ENCODE measurements around the gene MAPK11.

The MAPK11 gene

DNA sequence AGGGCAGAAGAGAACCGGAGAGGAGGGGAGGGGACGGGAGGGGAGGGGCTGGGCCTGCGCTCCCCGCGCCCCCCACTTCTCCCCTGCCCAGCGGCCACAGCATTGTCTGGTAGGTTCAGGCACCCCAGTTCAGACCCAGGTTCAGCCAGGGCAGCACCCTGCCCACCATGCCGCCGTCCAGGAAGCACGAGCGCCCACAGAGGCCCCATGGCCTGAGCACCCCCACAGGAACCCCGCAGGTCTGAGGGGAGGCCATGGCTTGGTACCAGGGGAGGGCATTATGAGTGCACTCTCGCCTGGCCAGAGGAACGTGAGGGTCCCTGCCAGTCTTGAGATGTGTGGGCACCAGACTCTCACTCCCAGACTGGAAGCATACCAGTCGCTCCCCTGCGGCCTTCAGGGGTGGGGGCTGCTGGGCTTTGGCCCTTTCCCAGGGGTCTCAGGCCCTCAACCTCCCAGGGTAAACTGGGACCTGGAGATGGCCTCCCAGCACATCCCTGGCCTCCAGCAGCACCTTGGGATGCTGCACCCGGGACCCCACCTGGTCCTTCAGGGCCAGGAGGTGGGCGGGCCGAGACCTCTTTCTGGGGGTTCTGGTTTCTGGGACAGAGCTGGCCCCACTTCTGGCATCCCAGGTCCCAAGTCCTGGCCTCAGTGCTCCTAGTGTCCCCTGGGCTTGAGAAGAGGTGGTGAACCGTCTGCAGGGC lies 37.9 kb upstream of the MAPK11 start:
- no peak for DNase-seq

DNA sequence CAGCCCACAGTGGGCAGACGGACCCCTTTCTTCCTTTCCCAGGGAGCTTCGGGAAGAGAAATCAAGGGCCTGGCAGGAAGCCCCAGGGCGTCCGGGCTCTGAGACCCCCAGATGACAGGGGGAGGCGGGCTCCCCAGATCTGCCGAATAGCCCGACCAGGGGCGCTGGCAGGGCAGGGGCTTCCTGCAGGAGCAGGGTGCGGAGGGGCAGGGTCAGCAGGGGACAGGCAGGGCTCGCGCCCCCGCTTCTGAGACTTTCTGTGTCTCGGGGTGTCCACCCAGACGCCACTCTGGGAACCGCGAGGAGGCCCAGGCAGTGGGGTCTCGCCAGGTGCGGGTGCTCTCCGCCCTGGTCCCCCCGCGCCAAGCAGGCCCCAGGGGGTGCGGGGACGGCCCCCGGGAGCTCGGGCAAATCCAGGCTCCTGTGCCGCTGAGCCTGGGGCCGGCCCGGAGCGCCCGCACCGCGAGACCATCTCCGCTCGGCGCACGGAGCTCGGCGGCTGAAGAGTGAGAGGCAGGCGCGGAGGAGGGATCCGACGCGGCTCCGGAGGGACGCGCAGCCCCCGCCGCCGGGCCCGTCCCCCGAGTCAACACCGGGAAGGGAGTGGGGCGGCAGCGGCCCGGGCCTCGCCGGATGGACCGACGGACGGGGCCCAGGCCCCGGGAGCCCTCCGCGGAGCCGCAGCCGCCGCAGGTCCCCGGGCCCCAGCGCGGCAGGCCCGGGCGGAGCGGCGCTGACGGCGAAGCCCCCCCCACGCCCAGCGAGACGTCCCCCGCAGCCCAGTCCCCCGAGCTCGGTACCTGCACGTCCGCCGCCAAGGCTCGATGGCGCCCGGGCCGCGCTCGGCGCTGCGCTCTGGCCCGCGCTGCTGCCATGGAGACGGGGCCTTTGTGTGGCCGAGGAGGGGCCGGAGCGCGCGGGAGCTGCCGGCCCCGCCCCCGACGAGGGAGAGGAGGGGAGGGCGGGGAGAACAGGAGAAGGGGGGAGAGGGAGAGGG lies 36.9 kb upstream of the MAPK11 start, which contains the start of gene PLXNB2:
Gene PLXNB2 (minus strand): TSS at position 894 of the 997 bp plus-strand sequence. CDS start 17,062 bp downstream, outside the sequence.
- peak; percentile 11 to 53 for DNase-seq

DNA sequence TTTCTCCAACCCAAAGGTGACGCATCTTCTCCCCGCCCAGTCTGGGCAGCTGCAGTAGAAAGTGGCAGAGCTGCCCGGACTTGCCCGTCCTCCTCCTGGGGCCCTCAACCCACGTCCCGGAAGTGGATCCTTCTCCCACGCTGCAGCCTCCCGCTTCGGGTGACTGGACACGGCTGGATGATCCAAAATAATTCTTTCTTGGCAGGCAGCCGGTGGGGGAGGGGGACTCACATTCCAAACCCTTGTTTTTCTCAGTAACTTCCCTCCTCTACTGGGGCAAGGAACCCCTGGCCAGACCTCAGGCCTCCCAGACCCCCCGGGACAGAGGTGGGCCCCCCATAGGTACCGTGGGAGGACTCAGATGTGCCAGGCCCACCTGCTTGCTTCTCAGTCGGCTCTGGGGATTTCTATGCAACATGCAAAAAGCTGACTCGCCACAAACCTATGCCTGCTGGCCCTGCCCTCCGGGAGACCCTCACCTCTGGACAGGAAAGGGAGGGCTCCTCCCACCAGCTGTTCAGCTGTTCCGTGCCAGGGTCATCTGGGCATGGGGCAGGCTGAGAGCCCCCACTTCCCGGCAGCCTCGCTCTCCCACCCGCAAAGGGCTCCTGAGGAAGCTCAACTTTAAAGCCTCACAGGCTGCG lies 35.9 kb upstream of the MAPK11 start:
- DNase-seq = peak; percentile 27 to 72

DNA sequence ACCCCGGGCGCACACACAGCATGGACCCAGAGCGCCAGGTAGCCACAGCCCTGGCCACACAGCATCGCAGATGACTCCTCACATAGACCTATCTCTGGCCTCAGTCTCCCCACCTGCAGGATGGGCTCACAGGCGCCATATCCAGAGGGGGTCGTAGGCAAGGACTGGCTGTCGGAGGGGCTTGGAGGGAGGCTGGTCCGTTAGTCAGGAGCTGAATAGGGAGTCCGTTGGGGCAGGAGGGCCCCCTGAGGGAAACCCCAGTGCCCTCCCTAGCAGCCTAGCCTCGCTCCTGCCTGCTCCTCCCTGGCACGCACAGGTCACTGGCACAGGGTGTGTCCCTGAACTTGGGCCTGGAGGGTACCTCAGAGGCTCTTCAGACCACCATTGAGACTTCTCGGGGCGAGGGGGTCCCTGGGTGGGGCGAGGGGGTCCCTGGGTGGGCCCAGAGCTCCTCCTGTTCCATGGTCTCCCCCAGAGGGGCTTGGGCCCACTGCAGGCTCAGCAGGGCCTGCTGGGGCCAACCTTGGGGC lies 35.3 kb upstream of the MAPK11 start:
- no peak for DNase-seq

DNA sequence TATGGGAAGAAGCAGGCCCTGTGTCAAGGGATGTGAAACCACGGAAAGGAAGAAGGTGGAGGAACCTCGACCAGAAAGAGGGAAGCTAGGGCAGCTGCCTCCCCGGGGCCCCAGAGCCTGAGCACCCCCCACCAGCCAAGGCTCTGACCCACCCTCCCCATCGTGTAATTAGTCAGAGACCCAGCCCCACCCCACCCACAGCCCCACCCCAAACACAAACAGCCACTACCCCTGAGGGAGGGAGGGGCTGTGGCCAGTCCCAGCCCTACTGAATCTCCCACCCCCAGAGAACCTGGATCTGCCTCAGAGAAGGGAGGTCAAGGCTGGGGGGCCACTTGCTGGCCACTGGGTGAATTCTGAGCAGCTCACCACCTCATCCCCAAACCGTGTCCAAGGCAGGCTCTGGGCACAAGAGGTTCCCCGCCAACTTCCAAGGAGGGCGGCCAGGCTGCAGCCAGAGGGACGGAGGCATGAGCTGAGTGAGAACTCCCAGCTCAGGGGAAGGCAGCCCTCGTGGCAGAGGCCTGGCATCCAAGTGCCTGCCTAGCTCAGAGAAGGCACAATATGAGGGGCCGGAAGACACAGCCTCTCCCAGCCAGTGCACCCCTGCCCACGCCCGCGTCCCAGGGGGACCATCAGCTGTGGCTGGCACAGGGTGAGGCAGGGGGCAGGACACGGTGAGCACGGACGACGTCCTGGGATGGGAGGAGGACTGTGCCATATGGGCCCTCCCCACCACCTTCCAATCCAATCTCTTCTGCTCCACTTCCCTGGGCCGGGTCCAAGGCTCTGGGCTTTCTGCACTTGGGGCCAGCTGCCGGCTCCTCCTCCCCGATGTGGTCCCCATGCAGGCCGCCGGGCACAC lies 34.6 kb upstream of the MAPK11 start:
- no peak for DNase-seq

DNA sequence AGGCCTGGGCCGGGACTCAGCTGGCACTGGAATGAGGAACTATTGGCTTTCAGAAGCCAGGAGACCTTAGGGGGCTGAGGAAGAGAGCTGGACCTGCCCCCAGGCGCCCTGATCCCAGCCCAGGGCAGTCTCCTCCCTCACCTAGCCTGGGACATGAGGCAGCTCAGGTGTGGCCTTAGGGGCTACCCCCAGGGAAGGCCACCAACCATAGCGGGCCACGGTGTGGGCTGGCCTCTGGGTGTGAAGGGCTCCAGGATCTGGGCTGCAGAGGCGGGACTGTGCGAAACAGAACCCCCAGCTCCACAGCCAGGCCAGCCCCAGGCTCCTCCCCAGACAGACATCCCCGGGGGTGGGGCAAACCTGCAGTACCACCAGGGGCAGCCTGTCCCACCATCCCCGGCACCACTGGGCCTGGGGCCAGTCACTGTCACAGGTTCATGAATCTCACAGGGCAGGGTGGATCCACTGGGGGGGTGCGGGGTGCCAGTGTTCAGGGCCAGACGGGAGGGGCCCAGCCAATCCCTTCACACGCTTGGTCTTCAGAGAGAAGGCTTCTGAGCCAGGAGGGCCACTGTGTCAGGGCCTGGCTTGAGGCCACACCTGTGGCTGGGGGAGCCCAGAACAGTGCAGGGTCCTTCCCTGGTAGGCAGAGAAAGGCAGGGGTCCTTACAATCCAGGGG lies 33.8 kb upstream of the MAPK11 start:
- DNase-seq = no peak

DNA sequence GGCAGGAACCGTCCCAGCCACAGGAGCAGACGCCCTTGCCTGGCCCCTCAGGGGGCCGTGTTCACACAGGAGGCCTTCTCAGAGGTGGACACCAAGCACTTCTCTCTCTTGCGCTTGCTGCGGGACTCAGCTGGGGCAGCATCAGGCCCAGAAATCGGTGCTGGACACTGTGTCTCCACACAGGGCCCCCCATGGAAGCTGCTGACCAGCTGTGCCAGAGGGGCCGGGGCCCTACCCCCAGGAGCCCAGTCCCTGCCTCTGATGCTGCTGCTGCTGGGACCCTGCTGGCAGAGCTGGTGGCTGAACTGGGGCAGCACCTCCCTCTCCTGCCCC lies 33.3 kb upstream of the MAPK11 start:
- DNase-seq = no peak

DNA sequence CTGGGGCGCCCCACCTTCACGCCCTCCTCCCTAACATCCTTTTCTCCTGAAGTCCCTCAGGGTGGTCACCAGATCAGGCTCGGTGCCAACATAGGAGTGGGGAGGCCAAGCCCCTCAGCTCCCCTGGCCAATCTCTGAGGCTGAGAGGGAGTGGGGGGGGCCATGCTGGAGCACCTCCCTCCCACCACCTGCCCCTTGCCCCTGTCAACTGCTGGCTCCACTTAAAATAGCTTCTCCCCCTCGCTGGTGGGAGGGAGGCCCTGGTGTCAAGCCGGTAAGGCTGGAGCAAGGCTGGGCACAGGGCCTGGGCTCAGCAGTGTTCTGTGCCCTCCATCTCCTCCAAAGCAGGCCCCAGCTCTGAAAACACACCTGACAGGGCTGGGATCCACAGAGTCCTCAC lies 32.4 kb upstream of the MAPK11 start:
- no peak for DNase-seq

DNA sequence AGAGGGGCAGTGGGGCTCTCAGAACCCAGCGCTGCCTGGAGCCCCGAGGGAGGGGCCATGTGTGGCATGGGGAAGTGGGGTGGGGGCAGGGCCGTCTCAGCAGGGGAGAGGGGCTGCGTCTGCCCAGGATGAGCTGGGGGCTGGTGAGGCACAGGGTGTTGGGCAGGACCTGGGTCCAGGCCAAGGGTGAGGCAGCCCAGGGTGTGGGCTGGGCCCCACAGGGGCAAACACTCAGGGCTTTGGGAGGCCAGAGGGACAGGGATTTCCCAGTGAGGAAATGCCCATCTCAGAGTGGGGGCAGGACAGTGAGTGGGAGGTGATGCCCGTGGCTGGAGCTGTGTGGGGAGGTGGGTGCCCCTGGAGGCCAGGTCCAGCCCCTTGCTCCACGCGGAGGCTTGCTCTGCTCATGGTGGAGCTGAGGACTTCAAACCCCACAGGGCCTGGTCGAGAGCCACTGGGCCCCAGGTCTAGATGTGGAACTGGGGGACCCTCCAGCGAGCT lies 31.9 kb upstream of the MAPK11 start:
- DNase-seq = no peak

DNA sequence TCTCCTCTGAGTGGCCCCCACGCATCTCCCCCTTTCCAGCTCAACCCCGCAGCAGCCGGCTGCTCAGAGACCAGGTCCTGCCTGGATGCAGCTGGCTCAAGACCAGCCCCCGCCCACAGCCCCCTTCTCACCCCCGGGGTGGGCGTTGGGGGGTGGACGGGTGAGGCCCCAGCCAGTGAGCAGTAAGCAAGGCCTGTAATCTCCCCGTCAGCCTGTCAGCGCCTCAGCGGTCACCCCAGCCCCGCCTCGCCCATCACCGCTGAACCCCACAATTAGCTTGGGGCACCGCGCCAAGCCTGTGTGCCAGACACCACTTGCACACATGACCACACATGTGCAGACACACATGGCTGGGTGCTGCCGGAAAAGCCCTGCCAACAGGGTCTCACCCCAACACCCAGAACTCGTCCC lies 31.4 kb upstream of the MAPK11 start:
- DNase-seq = no peak

DNA sequence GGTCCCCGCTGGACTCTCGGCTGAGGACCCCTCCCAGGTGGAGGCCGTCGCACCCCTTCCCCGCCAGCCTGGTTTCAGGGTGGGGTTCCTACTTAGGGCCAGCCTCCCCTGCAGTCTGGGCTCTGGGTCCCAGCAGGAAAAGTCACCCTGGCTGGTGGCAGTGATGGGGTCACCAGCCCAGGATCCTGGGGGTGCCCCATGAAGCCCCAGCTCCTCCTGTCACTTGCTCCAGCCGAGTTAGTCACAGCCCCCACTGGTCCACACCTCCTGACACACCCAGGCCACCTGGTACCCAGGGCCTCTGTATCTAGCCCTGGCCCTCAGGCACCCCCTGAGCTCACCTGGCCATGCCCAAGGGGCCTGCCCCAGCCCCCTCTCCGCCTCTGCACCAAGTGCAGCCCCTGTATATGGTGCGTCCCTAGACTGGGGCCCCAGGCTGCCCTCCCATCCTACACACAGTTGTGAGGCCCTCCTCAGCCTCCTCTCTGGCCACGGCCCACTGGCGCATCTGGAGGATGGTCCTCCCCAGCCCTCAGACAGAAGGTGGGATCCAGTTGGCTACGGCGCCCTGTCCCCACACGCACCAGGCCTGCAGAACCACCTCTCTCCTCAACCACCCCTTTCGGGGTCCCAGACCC lies 30.6 kb upstream of the MAPK11 start:
- no peak for DNase-seq

DNA sequence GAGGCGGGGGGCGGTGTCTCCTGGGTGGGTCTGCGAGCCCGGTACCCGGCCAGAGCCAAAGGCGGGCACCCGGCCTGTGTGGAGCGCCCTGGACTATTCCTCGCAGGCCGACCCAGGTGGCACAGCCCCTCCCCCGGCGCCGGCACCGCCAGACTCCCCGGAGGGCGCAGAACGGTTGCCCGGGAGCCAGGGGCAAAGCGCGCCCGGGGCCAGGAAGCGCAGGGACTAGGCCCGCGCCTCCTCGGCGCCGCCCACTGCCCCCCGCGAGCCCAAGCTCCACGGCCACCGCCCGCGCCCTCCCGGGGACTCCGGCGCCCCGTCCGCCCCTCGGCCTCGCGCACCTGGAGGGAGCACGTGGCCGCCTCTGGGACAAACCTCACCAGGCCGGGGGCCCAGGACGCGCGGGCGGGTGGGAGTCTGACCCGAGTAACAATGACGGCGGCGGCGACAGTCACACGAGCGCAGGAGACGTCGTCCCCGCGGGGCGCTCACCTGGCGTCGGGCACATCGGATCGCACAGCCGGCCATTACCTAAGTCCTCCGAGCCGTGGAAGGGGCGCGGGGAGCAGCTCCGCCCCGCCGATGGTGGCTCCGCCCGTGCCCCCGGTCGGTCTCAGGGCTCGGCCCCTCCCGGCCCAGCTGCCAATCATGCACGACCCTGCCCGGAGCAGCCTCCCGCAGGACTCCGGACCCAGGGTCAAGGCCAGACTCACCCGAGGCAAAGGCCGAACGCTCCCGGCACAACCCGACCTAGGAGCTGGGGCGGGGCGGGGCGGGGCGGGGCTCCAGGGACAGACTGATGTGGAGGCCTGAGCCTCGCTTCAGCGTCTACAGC lies 29.8 kb upstream of the MAPK11 start:
- DNase-seq = no peak

DNA sequence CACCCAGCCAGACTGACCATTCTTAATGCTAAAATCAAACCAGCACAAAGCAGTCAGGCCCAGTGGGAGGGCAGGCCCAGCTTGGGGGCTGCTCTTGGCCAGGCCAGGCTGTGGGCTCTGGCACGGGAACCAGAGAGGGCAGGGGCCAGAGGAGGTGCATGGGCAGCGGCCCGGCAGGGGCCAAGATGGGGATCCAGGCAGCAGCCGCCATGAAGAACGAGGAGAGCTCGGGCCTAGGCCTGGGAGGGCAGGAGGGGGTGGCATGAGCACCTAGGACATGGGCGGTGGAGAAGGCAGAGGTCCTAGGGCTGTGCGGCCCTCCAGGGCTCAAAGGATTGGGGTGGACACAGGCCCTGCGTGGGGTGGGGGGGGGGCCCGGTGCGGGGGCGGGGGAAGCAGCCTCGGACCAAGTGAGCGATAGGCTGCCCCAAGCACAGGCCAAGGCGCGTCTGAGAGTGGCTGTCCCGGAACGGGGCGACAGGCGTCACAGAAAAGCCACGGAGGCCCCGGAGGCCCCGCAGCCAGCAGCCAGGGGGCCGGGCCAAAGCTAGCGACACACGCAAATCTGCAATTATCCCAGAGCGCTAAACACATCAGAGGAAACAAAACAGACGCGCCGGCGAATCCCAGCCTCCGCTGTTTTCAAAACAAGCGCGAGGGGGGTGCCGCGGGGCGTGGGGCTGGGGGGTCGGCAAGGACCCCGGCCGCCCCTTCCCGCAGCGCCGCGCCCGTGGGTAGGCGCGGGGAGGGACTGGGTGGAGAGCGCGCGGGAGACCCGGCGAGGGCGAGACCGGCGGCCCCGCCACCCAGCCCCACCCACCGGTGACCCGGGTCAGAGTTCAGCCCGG lies 29.0 kb upstream of the MAPK11 start:
- no peak for DNase-seq

DNA sequence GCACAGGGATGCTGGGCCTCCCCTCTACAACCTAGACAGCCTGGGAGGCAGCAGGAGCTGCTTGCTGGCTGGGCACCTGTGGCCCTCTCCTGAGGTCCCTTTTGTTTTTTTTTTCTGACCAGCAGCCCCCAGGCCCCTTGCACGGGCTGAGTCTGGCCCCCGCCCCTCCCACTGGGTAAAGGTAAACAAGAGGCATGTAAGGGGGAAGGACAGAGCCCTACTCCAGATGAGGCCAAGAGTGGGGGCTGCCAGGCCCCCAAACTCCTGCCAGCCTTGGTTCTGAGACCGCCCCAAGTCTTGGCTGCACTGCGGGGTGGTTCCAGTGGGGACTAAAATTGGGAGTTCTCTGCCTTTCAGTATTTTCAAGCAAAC lies 28.1 kb upstream of the MAPK11 start:
- no peak for DNase-seq

DNA sequence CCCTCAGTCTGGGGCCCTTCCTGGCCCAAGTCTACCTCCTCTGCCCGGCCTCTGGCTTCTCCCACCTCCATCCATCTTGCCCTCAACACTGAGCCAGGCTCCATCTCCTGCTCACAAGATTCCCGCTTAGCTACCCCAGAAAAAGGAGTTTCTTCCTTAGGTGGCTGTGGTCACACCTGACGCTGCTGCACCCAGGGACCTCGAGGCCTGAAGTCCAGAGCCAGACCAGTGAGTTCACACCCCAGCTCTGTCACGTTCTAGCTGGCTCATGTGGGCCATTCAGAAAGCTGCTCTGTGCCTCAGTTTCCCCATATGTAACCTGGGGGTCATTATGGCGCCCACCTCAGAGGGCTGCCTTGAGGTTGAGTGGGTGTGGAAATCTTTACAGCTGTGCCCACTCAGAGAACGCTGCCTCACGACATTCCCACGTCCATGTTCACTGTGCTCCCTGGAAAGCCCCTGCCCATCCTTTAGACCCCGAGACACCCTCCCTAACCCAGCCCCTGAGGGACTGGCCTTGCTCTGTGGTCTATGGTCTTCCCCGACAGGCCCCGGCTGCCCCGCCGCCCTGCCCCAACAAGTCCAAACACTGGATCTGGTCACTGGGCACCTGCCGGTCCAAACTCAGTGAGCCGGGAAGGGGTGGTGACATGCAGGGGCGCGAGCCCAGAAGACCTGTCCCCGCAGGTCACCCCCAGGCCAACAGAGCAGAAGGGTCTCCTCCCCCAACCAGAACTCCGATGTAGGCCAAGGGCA lies 27.5 kb upstream of the MAPK11 start:
- DNase-seq = no peak

DNA sequence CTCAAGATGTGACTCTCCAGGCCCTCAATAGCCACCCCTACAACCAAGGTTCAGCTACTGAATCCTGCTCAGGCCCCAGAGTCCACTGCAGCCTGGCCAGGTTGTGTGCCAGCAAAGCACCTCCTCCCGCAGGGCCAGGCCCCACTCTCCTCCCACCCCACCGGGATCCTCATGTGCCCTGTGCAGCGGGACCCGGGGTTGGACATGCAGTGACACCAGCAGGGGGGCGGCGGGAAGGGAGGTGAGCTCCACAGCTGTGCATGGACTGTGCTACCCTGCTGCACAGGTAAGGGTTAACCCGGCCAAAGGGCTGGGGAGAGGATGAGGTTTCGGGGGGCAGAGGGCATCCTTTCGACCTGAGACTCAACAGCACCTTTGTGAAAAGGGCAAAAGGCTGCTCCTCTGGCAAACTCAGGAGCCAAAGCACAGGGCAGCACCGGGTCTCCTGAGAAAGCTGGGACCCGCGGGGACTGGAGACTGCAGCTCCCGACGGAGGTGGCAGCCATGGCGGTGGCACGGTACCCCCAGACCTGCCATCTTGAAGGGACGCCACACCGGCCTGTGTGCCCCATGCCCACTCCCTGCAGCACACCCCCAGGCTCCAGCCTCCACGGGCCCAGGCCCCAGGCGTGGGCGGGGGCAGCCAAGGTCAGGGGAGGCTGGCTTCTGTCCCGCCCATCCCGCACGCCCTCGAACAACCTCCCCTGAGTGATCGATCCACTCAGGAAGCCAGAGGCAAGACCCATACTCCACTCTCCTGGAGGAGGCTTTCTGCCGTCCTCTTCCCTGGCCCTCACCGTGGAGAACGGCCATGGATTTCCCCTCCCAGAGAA lies 26.7 kb upstream of the MAPK11 start:
- no peak for DNase-seq

DNA sequence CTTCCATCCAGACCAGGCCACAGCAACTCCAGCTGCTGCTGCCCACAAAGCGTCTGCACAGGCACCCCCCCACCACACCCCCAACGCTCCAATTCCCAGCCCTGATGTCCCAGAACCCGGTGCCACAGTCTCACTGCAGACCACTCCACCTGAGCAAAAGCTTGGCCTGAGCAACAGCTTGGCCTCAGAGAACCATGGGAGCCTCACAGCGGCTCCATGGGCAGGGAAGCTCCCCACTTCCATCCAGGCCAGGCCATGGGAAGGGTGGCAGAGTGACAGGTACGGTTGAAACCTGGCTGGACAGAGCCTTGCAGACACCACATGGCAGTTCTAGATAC lies 24.1 kb upstream of the MAPK11 start:
- DNase-seq = no peak

Measured in SW 1271 (cell line).